MCF 10A (cell line): ENCODE measurements around the gene BTBD16. TPM values are rescaled to one million over a fixed set of nuclear protein-coding genes. Genes with fewer than 3 reads are reported as not detected.

Source experiments
- BruUV-seq: library from RNA; stranded (reverse); fragments of 400-500 nt; replicated peaks from 2 replicates; lab custom pipeline; 2021; lab: Mats Ljungman, UMichigan
- CTCF ChIA-PET: fragments of 300-600 bp; sonication (Branson Sonifier 250); formaldehyde crosslinking; extraction: SDS; loops from one replicate; lab custom pipeline; 2021; ENCODE audit warnings: antibody characterized with exemption, inconsistent platforms; lab: Yijun Ruan, JAX
- POLR2A ChIA-PET: fragments of 300-600, 350-650 bp; sonication (Branson Sonifier 250); formaldehyde crosslinking; extraction: SDS; loops from one replicate; lab custom pipeline; 2020; ENCODE audit warnings: antibody characterized with exemption, inconsistent platforms; lab: Yijun Ruan, JAX
- DNase-seq: peaks from one replicate; pipeline ENCODE4 v3.0.0-alpha.2; 2018; ENCODE audit not compliant: unreplicated experiment
- H3K27ac Mint-ChIP-seq: one replicate; pipeline ENCODE4 v1.8.0; 2022; ENCODE audit warnings: mild to moderate bottlenecking, low read depth, mixed read lengths; ENCODE audit not compliant: unreplicated experiment
- H3K27me3 Mint-ChIP-seq: one replicate; pipeline ENCODE4 v1.8.0; 2022; ENCODE audit warnings: mixed read lengths; ENCODE audit not compliant: insufficient read depth, unreplicated experiment
- H3K36me3 Mint-ChIP-seq: one replicate; pipeline ENCODE4 v1.8.0; 2022; ENCODE audit warnings: mild to moderate bottlenecking, moderate library complexity, mixed read lengths; ENCODE audit not compliant: insufficient read depth, unreplicated experiment
- H3K4me1 Mint-ChIP-seq: one replicate; pipeline ENCODE4 v1.8.0; 2022; ENCODE audit warnings: mixed read lengths; ENCODE audit not compliant: insufficient read depth, unreplicated experiment
- H3K4me3 Mint-ChIP-seq: one replicate; pipeline ENCODE4 v1.8.0; 2022; ENCODE audit warnings: mild to moderate bottlenecking, moderate library complexity, mixed read lengths; ENCODE audit not compliant: unreplicated experiment
- H3K9me3 Mint-ChIP-seq: one replicate; pipeline ENCODE4 v1.8.0; 2022; ENCODE audit warnings: mixed read lengths; ENCODE audit not compliant: unreplicated experiment
- intact Hi-C: fragments of 100-400 bp; cut with micrococcal nuclease; formaldehyde crosslinking; loops from 2 replicates; pipeline ENCODE4 v1.14.1; 2022
- total RNA-seq: library from RNA; stranded (reverse); gene quantifications from 2 replicates; pipeline ENCODE4 v1.2.3, GENCODE V29; 2022
- TF ChIP-seq, protein P1 (sequence below): fragments of 200-600 bp; IDR thresholded peaks from one replicate; pipeline ENCODE4 v1.8.0; 2022; ENCODE audit warnings: antibody characterized with exemption, mild to moderate bottlenecking; ENCODE audit not compliant: unreplicated experiment

Gene BTBD16
- total RNA-seq, 1 experiment from 2014 or later, result 0.16 TPM

DNA sequence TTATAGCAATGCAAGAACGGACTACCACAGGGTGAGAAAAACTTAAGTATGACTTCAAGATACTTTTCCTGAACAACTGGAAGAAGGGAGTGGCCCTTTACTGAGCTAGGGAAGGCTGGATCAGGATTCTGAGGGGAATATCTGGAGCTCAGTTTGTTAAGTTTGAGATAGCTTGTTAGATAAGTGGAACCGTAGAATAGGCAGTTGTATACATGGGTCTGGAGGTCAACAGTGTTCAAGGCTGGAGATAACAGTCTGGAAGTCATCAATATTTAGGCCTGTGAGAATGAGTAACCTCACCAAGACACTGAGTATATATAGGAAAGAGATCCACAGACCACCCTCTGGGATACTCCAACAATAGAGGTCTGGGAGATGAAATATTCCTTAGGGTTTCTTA lies 110.6 kb downstream of the BTBD16 start:
- TF ChIP-seq, protein P1, sequence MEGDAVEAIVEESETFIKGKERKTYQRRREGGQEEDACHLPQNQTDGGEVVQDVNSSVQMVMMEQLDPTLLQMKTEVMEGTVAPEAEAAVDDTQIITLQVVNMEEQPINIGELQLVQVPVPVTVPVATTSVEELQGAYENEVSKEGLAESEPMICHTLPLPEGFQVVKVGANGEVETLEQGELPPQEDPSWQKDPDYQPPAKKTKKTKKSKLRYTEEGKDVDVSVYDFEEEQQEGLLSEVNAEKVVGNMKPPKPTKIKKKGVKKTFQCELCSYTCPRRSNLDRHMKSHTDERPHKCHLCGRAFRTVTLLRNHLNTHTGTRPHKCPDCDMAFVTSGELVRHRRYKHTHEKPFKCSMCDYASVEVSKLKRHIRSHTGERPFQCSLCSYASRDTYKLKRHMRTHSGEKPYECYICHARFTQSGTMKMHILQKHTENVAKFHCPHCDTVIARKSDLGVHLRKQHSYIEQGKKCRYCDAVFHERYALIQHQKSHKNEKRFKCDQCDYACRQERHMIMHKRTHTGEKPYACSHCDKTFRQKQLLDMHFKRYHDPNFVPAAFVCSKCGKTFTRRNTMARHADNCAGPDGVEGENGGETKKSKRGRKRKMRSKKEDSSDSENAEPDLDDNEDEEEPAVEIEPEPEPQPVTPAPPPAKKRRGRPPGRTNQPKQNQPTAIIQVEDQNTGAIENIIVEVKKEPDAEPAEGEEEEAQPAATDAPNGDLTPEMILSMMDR, result no peak
- peaks cover 12% of the 10 kb centered on the region for H3K36me3 Mint-ChIP-seq
- intact Hi-C loops, result no loop called here
- ChIA-PET POLR2A (interaction anchor here (1.2 kb wide), 1 partner anchor 9 kb away, joined by 3 read pairs; no protein-coding TSS in a partner anchor), CTCF (interaction anchor here (0.7 to 1.0 kb wide), 3 partner anchors 39 to 319 kb away, joined by 3 to 4 read pairs (median 3); no protein-coding TSS in a partner anchor)
- no peak overlapping the region for H3K27ac Mint-ChIP-seq
- no TSS peak for BruUV-seq
- DNase-seq, result no peak
- H3K4me3 Mint-ChIP-seq, result no peak overlapping the region
- H3K27me3 Mint-ChIP-seq, result no peaks in the 10 kb centered on the region
- no peaks in the 10 kb centered on the region for H3K9me3 Mint-ChIP-seq
- H3K4me1 Mint-ChIP-seq, result peaks cover 33% of the 10 kb centered on the region

GRCh38 chr10:122386514-122386913 lies 115.4 kb downstream of the BTBD16 start:
- Mint-ChIP-seq H3K27me3 (no peaks in the 10 kb centered on the region), H3K27ac (no peak overlapping the region), H3K4me3 (no peak overlapping the region), H3K4me1 (peaks cover 22% of the 10 kb centered on the region), H3K36me3 (peaks cover 10% of the 10 kb centered on the region), H3K9me3 (peaks cover 6% of the 10 kb centered on the region)
- intact Hi-C loops, result no loop called here
- TF ChIP-seq, protein P1, result no peak
- CTCF ChIA-PET, result interaction anchor here (0.8 to 1.1 kb wide), 2 partner anchors 32 to 87 kb away, joined by 3 to 5 read pairs; no protein-coding TSS in a partner anchor
- no peak for DNase-seq
- BruUV-seq, result no TSS peak
- POLR2A ChIA-PET, result interaction anchor here (2.3 kb wide), 1 partner anchor 11 kb away, joined by 22 read pairs; the partner anchor contains the start of gene PLEKHA1

DNA sequence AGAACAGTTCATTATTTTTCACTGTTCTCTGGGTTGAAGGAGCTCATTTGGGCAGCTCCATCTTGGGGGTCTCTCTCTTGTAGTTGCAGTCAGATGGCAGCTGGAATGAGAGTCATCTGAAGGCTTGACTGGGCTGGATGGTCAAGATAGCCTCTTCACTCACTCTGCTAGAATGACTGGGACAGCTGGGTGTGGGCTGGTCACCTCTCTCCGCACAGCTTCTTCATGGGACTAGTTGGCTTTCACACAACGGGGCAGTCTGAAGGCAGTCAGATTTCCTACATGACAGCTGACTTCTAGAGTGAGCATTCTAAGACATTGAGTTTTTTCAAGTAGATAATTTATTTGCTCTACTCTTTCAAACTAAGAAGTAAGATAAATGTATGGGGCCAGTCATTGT lies 116.5 kb downstream of the BTBD16 start:
- H3K4me1 Mint-ChIP-seq, result peaks cover 18% of the 10 kb centered on the region
- TF ChIP-seq, protein P1, result no peak
- H3K27ac Mint-ChIP-seq, result no peak overlapping the region
- no peaks in the 10 kb centered on the region for H3K27me3 Mint-ChIP-seq
- intact Hi-C loops, result no loop called here
- ChIA-PET POLR2A (interaction anchor here (0.6 to 2.3 kb wide), 7 partner anchors 9 to 584 kb away, joined by 3 to 22 read pairs (median 4); partner anchors contain the start of gene PLEKHA1), CTCF (interaction anchor here (0.8 to 1.1 kb wide), 4 partner anchors 12 to 50 kb away, joined by 3 to 5 read pairs (median 4); no protein-coding TSS in a partner anchor)
- H3K36me3 Mint-ChIP-seq, result peaks cover 13% of the 10 kb centered on the region
- BruUV-seq, result no TSS peak
- peaks cover 6% of the 10 kb centered on the region for H3K9me3 Mint-ChIP-seq
- H3K4me3 Mint-ChIP-seq, result no peak overlapping the region
- DNase-seq, result no peak

Other genes starting within 250 kb of the BTBD16 start
- 55.8 and 56.7 TPM in 2 replicates for gene PLEKHA1, start 103.4 kb downstream of the BTBD16 start, total RNA-seq
- not detected in 2 replicates for gene ARMS2, start 183.4 kb downstream of the BTBD16 start, total RNA-seq
- 157 and 175 TPM in 2 replicates for gene HTRA1, start 190.3 kb downstream of the BTBD16 start, total RNA-seq